ENCODE data around the gene SLC18A2. TPM values are rescaled to one million over a fixed set of nuclear protein-coding genes. Genes with fewer than 3 reads are reported as not detected.

Gene SLC18A2
- total and polyA plus RNA-seq, 10 donors, result 0.02 to 0.92 (median 0.28) TPM

GRCh38 chr10:117320050-117320665, 79.2 kb downstream of the SLC18A2 start:
- TF ChIP-seq POLR2AphosphoS5 (IDR thresholded peaks at IDR 0.05), result no peak
- TF ChIP-seq CTCF (IDR thresholded peaks at IDR 0.05 in 8 of 11, conservative IDR thresholded peaks at IDR 0.05 in 3 of 11), result peak in 7 of 11 experiments; percentile 25 to 49 (median 43)
- no peak for TF ChIP-seq POLR2A (IDR thresholded peaks at IDR 0.05)
- Histone ChIP-seq H3K9me3 (no peaks in the 10 kb centered on the region), H3K4me3 (no peak overlapping the region), H3K27ac (no peak overlapping the region), H3K36me3 (peaks cover 0 to 33% (median 8%) of the 10 kb centered on the region in 6 donors), H3K4me1 (peaks cover 0 to 16% (median 8%) of the 10 kb centered on the region in 6 donors), H3K27me3 (replicated peaks in 1 of 7) (no peaks in the 10 kb centered on the region)
- DNase-seq, result no peak
- WGBS, 5 donors, result 66 to 92% (median 75%) methylated on average over 1 of the region's 1 CpG
- intact Hi-C loops (cut with DNase I; ENCODE audit: low total_unique reads), result no loop called here

GRCh38 chr10:117322260-117322659, 81.3 kb downstream of the SLC18A2 start:
- no peak overlapping the region for H3K27ac ChIP-seq
- H3K4me3 ChIP-seq, result no peak overlapping the region
- intact Hi-C loops (cut with DNase I; ENCODE audit: low total_unique reads), result no loop called here
- no peaks in the 10 kb centered on the region for H3K27me3 ChIP-seq (replicated peaks in 1 of 7)
- peaks cover 0 to 29% (median 5%) of the 10 kb centered on the region in 6 donors for H3K36me3 ChIP-seq
- 40 to 59% (median 45%) methylated on average over 4 of the region's 4 CpGs for WGBS, 5 donors
- no peaks in the 10 kb centered on the region for H3K9me3 ChIP-seq
- DNase-seq, result no peak
- TF ChIP-seq CTCF (IDR thresholded peaks at IDR 0.05 in 8 of 11, conservative IDR thresholded peaks at IDR 0.05 in 3 of 11) (no peak), POLR2A (IDR thresholded peaks at IDR 0.05) (no peak), POLR2AphosphoS5 (IDR thresholded peaks at IDR 0.05) (no peak)
- peaks cover 0 to 18% (median 8%) of the 10 kb centered on the region in 6 donors for H3K4me1 ChIP-seq

- WGBS, 5 donors, result 92 to 98% (median 94%) methylated on average over 2 of the region's 2 CpGs
- no peaks in the 10 kb centered on the region for H3K9me3 ChIP-seq
- H3K27me3 ChIP-seq (replicated peaks in 1 of 7), result no peaks in the 10 kb centered on the region
- H3K27ac ChIP-seq, result no peak overlapping the region
- H3K36me3 ChIP-seq, result peaks cover 0 to 17% (median 0%) of the 10 kb centered on the region in 6 donors
- TF ChIP-seq POLR2AphosphoS5 (IDR thresholded peaks at IDR 0.05), result no peak
- TF ChIP-seq POLR2A (IDR thresholded peaks at IDR 0.05), result no peak
- TF ChIP-seq CTCF (IDR thresholded peaks at IDR 0.05 in 8 of 11, conservative IDR thresholded peaks at IDR 0.05 in 3 of 11), result no peak
- H3K4me1 ChIP-seq, result peaks cover 0 to 33% (median 8%) of the 10 kb centered on the region in 6 donors
- DNase-seq, result no peak
- H3K4me3 ChIP-seq, result no peak overlapping the region
- intact Hi-C loops (cut with DNase I; ENCODE audit: low total_unique reads), result no loop called here
Measured at GRCh38 chr10:117324367-117324766, 83.5 kb downstream of the SLC18A2 start.

- Histone ChIP-seq H3K27me3 (replicated peaks in 1 of 7) (no peaks in the 10 kb centered on the region), H3K4me1 (peaks cover 0 to 26% (median 5%) of the 10 kb centered on the region in 6 donors), H3K36me3 (peaks cover 0 to 17% (median 0%) of the 10 kb centered on the region in 6 donors), H3K4me3 (no peak overlapping the region), H3K9me3 (no peaks in the 10 kb centered on the region), H3K27ac (no peak overlapping the region)
- no peak for DNase-seq
- TF ChIP-seq POLR2A (IDR thresholded peaks at IDR 0.05) (no peak), CTCF (IDR thresholded peaks at IDR 0.05 in 8 of 11, conservative IDR thresholded peaks at IDR 0.05 in 3 of 11) (no peak), POLR2AphosphoS5 (IDR thresholded peaks at IDR 0.05) (no peak)
- intact Hi-C loops (cut with DNase I; ENCODE audit: low total_unique reads), result no loop called here
Measured at GRCh38 chr10:117327262-117327661, 86.3 kb downstream of the SLC18A2 start.

Other genes with a start within 250 kb of the SLC18A2 start
- 10 to 100 TPM; 13.9 to 28.3 (median 19.4) TPM for gene SHTN1, start 235.9 kb upstream of the SLC18A2 start, total RNA-seq
- 1 to 10 TPM; 2.9 to 5.1 (median 3.4) TPM for gene SHTN1, start 235.9 kb upstream of the SLC18A2 start, polyA plus RNA-seq
- not detected for gene VAX1, start 102.8 kb upstream of the SLC18A2 start, total RNA-seq
- not detected for gene VAX1, start 102.8 kb upstream of the SLC18A2 start, polyA plus RNA-seq
- not detected for gene KCNK18, start 43.6 kb upstream of the SLC18A2 start, total RNA-seq
- not detected for gene KCNK18, start 43.6 kb upstream of the SLC18A2 start, polyA plus RNA-seq
- gene PDZD8, start 134.3 kb downstream of the SLC18A2 start, total RNA-seq, result 100 to 1,000 TPM in 1 of 7 donors, 10 to 100 TPM in 6; 23.4 to 119 (median 27.3) TPM
- 1 to 10 TPM in 2 of 3 donors, under 1 TPM in 1; 0.91 to 3.5 (median 1.4) TPM for gene PDZD8, start 134.3 kb downstream of the SLC18A2 start, polyA plus RNA-seq